Stimulated activated CD8-positive, alpha-beta memory T cell treated with anti-CD3 and anti-CD28 coated beads, Interleukin-15, amount 100 ng/mL, for 4 hours (primary cell): ENCODE measurements around the gene DPY19L3.
"Not testable (repeated sequence)": the region's sequence is repeated elsewhere in the genome, so short reads cannot be mapped to it uniquely, and the experiment has no call there.

Experiments
- DNase-seq, 2 donors: peaks; one replicate each; pipeline ENCODE4 v3.0.0-alpha.2; 2020; ENCODE audit warnings: low read depth in 2 of 2

Gene DPY19L3

DNA sequence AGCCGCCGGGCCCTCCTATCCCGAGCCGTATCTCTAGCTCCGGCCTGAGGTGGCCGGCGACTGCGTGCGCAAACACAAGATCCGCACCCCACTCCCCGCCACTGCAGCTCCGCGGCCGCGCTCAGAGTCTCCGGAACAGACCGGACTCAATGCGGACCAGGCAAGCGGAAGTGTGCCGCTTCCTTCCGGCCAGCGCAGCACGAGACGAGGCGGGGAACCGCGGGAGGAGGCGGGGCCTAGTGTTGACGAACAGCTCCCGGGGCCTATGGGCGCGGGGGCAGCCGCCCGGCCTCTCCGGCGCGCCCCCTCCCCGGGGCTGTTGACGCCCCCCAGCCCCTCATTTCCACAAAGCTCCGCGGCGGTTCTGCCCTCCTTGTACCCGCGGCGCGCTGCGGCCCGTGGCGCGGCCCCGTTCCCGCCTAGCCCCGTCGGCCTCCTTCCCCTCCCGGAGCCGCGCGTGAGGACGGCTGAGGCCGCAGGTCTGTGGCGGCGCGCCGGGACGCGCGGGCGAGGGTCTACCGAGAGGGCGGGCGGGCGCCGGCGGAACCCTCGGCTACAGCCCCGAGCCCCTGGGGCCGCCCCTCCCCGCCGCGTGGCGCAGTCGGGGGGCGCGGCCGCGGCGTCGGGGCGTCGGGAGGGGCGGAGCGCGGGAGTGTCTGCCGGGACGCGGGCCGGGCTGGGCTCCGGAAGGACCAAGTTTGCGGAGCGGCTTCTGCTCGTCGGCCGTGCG, at the start of gene DPY19L3:
Gene DPY19L3, plus strand, starts transcription at position 340 of the 730 bp plus-strand sequence. CDS start 2,484 bp downstream, outside the sequence.
- DNase-seq = peak; percentile 78 to 84

GRCh38 chr19:32357720-32358119, 47.9 kb upstream of the DPY19L3 start:
- no peak for DNase-seq

- no peak for DNase-seq
Measured at GRCh38 chr19:32358321-32358720, 47.2 kb upstream of the DPY19L3 start.

- no peak for DNase-seq
Measured at GRCh38 chr19:32359581-32359980, 46.0 kb upstream of the DPY19L3 start.

- DNase-seq = no peak
Measured at GRCh38 chr19:32361574-32362317, 43.8 kb upstream of the DPY19L3 start.

DNA sequence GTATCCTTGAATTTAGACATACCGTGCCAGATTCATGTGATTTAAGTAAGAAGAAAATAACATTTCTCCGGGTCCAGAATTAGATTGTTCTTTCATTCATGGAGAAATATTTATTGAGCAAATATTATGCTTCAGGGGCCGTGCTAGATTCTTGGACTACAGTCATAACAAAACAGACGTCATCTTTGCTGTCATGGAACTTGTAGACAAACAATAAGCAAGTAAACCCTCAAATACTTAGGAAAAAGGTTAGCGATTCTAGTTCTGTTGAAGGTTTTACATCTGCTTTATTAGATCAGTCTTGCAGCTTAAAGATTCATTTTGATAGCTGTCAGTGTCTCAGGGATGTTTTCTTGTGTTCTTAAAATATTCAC, 43.3 kb upstream of the DPY19L3 start:
- no peak for DNase-seq

DNA sequence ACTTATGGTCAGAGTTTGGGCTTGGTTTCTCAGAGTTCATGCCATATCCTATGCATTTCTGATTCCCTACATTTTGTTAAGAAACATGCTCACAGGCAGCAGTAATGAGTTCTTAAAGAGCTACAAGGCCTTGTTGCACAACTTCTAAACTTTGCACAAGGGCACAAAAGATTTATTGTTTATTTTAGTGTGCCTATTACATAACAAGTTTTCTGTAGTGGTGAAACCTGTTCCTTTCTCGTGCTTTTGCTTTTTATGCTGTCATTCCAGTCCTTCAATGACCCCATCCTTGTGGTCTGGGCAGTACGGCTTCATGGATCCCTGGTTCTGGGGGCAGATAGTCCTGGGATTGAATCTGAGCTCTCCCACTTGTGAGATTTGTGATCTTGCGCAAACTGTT, 42.4 kb upstream of the DPY19L3 start:
- no peak for DNase-seq

DNA sequence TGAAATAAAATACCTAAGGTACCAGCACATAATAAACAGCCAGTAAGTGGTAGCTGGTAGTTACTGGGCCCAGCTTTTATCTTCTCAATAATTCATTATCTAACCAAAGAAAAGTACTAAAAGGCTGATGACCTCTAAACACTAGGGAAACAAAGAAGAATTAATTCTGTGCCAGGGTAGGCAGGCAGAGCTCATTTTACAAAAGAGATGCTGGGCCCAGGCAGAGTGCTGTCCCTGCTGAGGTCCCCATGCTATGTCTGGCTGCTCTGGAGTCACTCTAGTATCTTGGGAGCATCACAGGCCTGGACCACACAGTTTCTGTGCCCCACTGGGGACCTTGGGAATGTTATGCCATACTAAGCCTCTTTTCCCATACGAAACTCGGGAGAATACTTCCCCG, 41.9 kb upstream of the DPY19L3 start:
- no peak for DNase-seq

DNA sequence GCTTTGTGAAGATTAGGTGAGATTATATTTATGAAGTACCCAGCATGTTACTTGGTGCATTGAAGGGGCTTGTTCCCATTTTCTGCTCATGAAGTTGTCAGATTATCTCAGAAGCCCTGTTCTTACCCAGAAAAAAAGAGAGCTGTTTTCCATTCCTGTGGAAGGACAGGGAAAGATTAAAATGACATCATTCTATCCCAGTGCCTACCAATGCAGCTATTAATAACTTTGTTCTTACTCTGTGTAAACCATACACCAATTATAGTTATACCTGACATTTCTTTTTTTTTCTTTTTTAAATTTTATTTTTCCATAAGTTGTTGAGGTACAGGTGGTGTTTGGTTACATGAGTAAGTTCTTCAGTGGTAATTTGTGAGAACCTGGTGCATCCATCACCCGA, 41.5 kb upstream of the DPY19L3 start:
- DNase-seq = no peak

GRCh38 chr19:32367063-32367462, 38.5 kb upstream of the DPY19L3 start:
- DNase-seq = no peak

- no peak for DNase-seq
Measured at GRCh38 chr19:32367948-32368536, 37.5 kb upstream of the DPY19L3 start.

DNA sequence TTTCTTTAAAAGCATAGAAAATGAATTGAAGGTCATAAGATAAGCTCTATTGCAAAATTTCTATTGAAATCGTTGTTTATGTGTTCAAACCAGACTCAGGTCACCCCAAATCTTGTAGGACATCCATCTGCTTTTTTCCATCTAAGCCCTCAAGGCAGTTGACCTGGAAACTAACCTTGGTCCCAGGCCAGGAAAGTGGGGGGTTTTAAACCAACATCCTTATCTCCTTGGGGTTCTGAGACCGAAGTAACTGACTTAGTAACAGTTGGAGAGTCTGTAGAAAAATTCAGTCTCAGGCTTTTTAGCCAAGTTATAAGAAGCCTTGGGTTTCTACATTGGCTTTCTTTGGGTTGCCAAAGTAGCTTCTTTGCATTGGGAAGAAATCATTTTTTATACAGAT, 36.8 kb upstream of the DPY19L3 start:
- DNase-seq = no peak

DNA sequence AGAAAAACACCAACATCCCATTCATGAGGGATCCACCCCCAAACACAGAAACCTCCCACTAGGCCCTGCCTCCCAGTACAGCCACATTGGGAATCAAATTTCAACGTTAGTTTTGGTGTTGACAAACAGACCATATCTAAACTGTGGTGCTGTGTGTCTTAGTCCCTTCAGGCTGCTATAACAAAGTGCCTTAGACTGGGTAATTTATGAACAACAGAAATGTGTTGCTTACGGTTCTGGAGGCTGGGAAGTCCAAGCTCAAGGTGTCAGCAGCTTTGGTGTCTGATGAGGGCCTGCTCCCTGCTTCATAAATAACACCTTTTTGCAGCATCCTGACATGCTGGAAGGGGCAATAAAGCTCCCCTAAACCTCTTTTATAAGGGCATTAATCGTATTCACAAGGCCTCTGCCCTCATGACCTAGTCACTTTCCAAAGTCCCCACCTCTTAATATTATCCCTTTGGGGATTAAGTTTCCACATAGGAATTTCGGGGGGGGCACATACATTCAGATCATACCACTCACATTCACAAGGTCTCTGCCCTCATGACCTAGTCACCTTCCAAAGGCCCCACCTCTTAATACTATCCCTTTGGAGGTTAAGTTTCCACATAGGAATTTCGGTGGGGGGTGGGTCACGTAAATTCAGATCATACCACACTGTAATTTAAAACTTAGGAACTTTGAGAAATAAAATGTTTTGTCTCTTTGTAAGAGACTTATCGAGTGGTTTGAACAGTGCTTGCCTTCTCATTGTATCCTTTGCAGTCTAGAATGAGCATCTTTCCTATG, 32.6 kb upstream of the DPY19L3 start:
- DNase-seq = no peak

GRCh38 chr19:32373585-32374295, 31.8 kb upstream of the DPY19L3 start:
- no peak for DNase-seq

DNA sequence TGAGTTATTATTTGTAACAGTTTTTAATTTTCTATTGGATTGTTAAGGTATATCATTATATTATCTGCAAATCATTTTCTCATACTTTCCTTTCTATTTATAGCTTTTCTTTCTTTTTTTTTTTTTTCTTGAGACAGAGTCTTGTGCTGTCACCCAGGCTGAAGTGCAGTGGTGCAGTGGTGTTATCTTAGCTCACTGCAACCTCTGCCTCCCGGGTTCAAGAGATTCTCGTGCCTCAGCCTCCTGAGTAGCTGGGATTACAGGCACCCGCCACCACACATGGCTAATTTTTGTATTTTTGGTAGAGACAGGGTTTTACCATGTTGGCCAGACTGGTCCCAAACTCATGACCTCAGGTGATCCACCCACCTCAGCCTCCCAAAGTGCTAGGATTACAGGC, 31.2 kb upstream of the DPY19L3 start:
- not testable (repeated sequence) for DNase-seq

GRCh38 chr19:32377088-32377487, 28.5 kb upstream of the DPY19L3 start:
- DNase-seq = not testable (repeated sequence)

- DNase-seq = no peak
Measured at GRCh38 chr19:32380269-32380668, 25.3 kb upstream of the DPY19L3 start.

DNA sequence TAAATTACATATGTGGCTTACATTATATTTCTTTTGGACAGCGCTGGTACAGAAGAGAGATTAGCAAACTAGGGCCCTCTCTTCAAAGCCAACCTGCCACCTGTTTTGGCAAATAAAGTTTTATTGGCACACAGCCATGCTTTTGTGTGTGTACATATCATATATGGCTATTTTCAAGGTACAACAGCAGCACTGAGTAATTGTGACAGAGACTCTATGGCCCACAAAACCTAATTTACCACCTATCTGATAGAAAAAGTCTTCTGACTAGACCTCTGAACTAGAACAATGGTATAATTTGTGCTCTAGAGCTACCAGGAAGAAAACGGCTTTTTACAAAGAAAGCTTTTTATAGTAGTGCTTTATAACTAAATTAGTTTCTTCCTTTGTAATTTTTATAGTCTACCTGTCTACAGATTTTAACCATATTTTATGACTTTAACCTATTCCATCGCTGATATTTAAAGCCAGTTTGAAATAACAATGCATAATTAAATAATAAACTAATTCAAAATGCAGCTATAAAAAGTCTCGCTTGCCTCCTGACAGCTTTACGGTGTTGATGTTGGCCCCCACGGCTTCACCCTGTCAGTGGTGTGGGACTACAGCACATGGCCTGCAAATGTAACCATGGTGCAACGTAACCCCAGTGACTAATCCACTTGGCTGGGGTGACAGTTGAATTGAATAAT, 17.7 kb upstream of the DPY19L3 start:
- no peak for DNase-seq

DNA sequence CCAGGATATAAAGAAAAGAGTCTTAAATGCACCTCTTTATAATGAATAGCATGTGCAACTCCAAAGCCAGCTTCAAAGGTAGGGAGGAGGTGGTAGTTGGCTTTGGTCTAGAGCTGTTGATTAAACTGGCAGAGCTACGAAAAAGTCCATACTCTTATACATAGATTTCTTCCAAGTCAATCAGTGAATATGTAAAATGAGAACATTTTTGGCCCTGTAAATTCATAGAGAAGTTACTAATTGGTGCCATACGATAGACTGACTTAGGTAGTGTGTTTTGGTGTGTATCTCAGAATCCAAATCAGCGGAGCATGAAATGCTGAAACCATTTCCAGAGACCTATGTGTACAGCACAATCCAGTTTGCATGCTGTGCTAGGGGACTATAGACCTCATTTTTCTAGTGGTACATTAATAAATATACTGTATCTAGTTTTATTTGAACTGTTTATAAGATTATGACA, 17.1 kb upstream of the DPY19L3 start:
- no peak for DNase-seq

DNA sequence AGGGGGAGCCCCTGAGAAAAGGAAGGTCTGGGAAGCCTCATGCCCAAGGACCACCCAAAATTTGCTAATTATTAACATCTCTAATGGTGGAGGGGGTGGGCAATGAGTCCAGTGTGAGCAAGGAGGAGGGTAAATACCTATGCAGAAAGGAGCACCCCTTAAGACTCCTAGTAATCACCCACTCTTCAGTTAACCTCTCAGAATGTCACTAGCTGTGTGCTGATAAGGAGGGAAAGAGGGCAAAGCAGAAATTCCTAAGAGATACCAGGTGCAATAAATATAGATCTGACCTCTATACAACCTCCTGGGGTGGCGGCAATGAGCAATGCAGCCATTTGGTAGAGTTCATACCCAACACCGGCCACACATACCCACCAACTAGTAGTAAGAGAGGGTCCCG, 12.7 kb upstream of the DPY19L3 start:
- DNase-seq = no peak
